ENCODE measurements around the gene ZMYND8.
"Not testable (repeated sequence)": the region's sequence is repeated elsewhere in the genome, so short reads cannot be mapped to it uniquely, and the experiment has no call there.

Gene ZMYND8

DNA sequence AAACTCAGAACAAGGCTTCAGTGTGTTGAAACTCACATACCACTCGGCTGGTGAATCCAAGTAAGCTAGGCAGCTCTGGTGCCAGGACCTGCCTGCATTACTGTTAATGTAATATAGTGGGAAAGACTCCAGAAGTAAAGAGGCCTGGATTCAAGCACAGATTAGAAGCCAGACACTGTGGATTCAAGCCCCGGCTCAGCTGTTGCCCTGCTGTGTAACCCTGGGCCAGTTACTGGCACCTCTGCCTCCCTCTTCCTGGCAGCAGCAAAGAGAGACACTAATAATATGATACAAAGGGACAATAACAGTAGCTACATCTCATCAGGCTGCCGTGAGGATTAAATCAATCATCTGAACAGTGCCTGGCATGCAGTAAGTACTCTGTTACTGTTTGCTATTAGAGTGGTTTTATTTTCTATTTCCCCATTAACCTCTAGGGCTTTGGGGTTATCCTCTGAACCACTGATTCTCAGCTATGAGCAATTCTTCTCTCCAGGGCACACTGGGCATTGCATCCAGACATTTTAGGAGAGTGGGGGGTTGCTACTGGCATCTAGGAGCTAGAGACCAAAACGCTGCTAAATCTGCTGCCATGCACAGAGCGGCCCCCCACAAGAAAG lies 92.9 kb downstream of the ZMYND8 start:
- ChIA-PET CTCF (interaction anchor here (0.6 kb wide), 1 partner anchor 18 kb away, joined by 3 read pairs; no protein-coding TSS in a partner anchor), POLR2A (no interaction called here)
- DNase-seq (ENCODE audit: extremely low spot score), result no peak

DNA sequence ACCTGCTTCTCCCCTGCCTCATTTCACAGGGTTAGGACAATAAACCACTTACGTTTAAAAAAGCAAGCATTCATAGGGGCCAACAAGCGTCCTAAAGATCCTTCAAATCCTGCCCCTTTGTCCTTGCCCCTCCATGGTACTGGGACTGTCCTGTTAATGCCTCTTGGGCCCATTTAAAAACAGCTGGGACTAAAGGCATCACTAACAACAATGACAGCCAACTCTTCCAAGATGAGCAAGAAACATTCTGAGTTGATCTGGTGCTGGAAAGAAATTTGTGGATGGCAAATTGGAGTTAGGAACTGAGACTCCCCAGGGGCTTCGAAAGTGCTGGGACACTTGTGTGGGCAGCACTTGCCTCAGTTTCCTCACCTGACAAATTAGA lies 93.4 kb downstream of the ZMYND8 start:
- CTCF ChIA-PET, result interaction anchor here (0.6 kb wide), 1 partner anchor 358 kb away, joined by 3 read pairs; no protein-coding TSS in a partner anchor
- no peak for TF ChIP-seq HDGF (IDR thresholded peaks at IDR 0.05; ENCODE audit: borderline replicate concordance)
- TF ChIP-seq ZNF384 (IDR thresholded peaks at IDR 0.05), result no peak
- POLR2A ChIA-PET, result no interaction called here
- DNase-seq (ENCODE audit: extremely low spot score), result no peak

More for the DNA sequence above, 92.9 kb downstream of the ZMYND8 start:
- TF ChIP-seq BHLHE40 (IDR thresholded peaks at IDR 0.05; ENCODE audit: borderline replicate concordance) (no peak), NFRKB (IDR thresholded peaks at IDR 0.05) (no peak), FOXA1 (IDR thresholded peaks at IDR 0.05) (no peak), ARNT (IDR thresholded peaks at IDR 0.05) (no peak), TARDBP (IDR thresholded peaks at IDR 0.05) (no peak), FOXK2 (IDR thresholded peaks at IDR 0.05) (no peak), ELF4 (IDR thresholded peaks at IDR 0.05) (no peak), CTBP1 (IDR thresholded peaks at IDR 0.05; ENCODE audit: borderline replicate concordance) (no peak), FOXM1 (IDR thresholded peaks at IDR 0.05; ENCODE audit: borderline replicate concordance) (no peak), SUZ12 (IDR thresholded peaks at IDR 0.05) (no peak), SP1 (IDR thresholded peaks at IDR 0.05) (no peak)
- TF ChIP-seq, protein P1, sequence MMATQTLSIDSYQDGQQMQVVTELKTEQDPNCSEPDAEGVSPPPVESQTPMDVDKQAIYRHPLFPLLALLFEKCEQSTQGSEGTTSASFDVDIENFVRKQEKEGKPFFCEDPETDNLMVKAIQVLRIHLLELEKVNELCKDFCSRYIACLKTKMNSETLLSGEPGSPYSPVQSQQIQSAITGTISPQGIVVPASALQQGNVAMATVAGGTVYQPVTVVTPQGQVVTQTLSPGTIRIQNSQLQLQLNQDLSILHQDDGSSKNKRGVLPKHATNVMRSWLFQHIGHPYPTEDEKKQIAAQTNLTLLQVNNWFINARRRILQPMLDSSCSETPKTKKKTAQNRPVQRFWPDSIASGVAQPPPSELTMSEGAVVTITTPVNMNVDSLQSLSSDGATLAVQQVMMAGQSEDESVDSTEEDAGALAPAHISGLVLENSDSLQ (IDR thresholded peaks at IDR 0.05), result no peak

DNA sequence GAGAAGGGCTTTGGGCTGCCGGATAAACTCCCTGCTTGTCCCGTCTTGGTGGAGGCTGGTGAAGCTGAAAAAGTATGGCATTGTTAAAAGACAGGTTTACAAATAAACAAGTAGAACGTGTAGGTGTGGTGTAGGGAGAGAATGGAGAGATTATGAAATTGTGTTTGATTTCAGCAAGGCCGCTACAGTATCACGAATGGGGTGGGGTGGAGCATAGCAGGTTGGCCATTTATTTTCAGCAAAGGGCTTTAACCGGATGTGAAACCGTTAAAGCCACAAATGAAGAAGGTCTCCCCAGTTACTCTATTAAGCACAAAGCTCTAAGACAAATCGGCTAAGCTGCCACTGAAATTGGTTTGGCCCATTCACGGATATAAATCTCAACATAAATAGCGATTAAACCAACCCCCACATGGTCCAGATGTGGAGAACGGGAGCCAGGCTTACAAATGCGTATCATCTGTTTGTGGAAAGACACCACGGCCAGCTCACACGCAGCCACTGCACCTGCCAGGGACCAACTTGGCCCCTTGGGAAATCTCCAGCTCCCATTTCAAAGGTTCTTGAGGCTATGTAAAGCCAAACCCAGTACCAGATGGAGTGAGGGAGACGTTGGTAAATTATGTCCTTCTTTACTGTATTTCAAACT lies 94.0 kb downstream of the ZMYND8 start:
- POLR2A ChIA-PET, result no interaction called here
- no peak for DNase-seq (ENCODE audit: extremely low spot score)
- no peak for TF ChIP-seq TARDBP (IDR thresholded peaks at IDR 0.05)
- CTCF ChIA-PET, result interaction anchor here (0.6 kb wide), 1 partner anchor 358 kb away, joined by 3 read pairs; no protein-coding TSS in a partner anchor

DNA sequence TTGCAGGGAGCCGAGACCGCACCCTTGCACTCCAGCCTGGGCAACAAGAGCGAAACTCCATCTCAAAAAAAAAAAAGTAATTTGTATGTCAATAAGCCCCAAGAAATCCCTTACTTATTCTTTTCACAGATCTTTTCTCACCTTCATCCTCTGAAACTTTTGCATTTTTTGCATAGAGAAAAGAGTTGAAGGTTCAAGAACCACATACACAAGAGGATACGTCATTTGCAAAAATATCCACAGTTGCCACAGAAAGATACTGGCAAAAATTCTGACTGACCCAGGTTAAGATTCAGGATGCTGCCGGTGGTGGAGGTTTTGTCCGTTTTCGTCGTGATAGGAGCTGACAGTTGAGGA lies 94.5 kb downstream of the ZMYND8 start:
- POLR2A ChIA-PET, result no interaction called here
- DNase-seq (ENCODE audit: extremely low spot score), result no peak
- CTCF ChIA-PET, result no interaction called here

DNA sequence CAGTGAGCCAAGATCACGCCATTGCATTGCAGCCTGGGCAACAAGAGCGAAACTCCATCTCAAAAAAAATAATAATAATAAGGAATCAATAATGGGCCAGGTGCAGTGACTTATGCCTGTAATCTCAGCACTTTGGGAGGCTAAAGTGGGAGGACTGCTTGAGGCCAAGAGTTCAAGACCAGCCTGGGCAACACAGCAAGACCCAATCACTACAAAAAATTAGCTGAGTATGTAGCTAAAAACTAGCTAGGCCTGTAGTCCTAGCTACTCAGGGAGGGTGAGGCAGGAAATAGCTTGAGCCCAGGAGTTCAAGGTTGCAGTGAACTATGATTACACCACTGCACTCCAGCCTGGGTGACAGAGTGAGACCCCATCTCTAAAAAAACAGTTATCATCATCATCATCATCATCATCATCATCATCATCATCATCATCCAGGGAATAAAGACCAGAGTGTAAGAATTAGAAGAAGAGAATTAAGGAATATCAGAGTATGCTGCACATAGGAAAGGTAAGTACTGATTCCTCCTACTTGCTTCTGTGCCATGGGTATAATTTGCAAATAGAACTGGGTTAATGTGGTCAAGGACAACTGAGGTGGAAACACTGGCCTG lies 95.2 kb downstream of the ZMYND8 start:
- POLR2A ChIA-PET; DNase-seq (ENCODE audit: extremely low spot score); CTCF ChIA-PET: not testable (repeated sequence)

More for the DNA sequence above, 94.5 kb downstream of the ZMYND8 start:
- TF ChIP-seq FOXK2 (IDR thresholded peaks at IDR 0.05), result no peak
- TF ChIP-seq ZNF384 (IDR thresholded peaks at IDR 0.05), result no peak
- no peak for TF ChIP-seq HDGF (IDR thresholded peaks at IDR 0.05; ENCODE audit: borderline replicate concordance)
- no peak for TF ChIP-seq FOXA1 (IDR thresholded peaks at IDR 0.05)
- TF ChIP-seq, protein P1 (IDR thresholded peaks at IDR 0.05), result no peak
- no peak for TF ChIP-seq SUZ12 (IDR thresholded peaks at IDR 0.05)
- no peak for TF ChIP-seq SP1 (IDR thresholded peaks at IDR 0.05)
- TF ChIP-seq ELF4 (IDR thresholded peaks at IDR 0.05), result no peak
- TF ChIP-seq FOXM1 (IDR thresholded peaks at IDR 0.05; ENCODE audit: borderline replicate concordance), result no peak
- no peak for TF ChIP-seq LEF1 (IDR thresholded peaks at IDR 0.05; ENCODE audit: borderline replicate concordance)
- TF ChIP-seq CTBP1 (IDR thresholded peaks at IDR 0.05; ENCODE audit: borderline replicate concordance), result no peak
- no peak for TF ChIP-seq NFRKB (IDR thresholded peaks at IDR 0.05)
- no peak for TF ChIP-seq L3MBTL2 (conservative IDR thresholded peaks at IDR 0.05)

DNA sequence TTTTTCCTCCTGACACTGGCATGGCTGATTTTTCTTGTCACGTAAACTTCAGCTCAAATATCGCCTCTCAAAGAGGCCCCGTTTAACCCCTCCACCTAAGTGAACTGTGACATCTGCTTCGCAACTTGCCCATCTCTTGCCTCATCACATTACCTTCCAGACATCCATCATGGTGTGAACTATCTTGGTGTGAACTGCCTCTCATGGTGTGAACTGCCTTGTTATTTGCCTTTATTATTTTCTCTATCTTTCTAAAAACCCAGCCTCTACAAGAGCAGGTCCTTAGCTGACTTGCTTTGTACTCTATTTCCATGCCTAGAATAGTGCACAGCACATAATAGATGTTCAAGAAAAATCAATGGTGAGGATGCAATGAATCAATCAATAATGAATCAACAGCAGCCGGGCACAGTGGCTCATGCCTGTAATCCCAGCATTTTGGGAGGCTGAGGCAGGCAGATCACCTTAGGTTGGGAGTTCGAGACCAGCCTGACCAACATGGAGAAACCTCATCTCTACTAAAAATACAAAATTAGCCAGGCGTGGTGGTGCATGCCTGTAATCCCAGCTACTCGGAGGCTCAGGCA lies 95.9 kb downstream of the ZMYND8 start:
- CTCF ChIA-PET; DNase-seq (ENCODE audit: extremely low spot score); POLR2A ChIA-PET: not testable (repeated sequence)

DNA sequence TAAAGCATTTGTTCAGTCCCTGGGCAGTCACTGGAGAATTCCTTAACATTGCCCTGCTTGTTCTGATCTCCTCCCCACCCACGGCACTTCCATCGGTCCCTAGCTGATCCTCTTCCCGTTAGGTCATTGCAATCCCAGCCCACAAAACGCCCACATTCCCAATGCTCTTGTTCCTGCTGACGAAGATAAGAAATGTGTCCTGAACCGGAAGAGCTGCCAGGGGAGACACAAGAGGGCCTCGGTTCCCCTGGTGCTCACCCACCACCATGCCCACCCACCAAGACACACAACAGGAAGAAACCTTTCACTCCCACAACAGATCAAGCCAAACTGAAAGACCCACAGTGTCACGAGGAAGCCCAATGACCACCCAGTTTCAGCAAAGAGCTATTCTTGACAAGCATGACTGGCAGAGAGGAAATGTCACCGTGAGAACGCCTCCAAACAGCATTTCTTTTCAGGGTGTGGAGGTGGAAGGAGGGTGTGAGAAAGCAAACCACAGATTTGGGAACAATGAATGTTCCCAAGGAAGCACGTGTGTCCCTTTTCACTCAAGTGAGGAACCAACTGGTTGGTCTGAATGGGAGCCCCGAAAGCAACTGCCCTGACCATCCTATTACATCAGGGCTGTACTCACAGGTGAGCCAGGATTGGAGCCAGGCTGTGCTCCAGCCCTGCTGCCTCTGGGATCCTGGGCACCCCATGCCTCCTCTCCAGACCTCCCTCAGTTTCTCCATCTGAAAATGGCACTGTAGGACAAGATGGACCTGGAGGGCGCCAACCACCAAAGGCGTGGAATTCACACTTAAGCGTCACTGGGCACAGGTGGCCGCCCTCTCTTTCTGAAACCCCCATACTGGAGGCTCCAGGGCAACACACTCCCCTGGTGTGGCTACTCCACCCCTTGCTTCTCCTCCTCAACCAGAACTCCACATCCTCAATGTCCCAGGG lies 97.5 kb downstream of the ZMYND8 start:
- DNase-seq (ENCODE audit: extremely low spot score), result no peak
- POLR2A ChIA-PET, result no interaction called here

More for the DNA sequence above, 97.5 kb downstream of the ZMYND8 start:
- TF ChIP-seq SUZ12 (IDR thresholded peaks at IDR 0.05) (no peak), BHLHE40 (IDR thresholded peaks at IDR 0.05; ENCODE audit: borderline replicate concordance) (no peak), SP1 (IDR thresholded peaks at IDR 0.05) (no peak), HDGF (IDR thresholded peaks at IDR 0.05; ENCODE audit: borderline replicate concordance) (no peak), CTBP1 (IDR thresholded peaks at IDR 0.05; ENCODE audit: borderline replicate concordance) (no peak), ARNT (IDR thresholded peaks at IDR 0.05) (no peak), NFRKB (IDR thresholded peaks at IDR 0.05) (no peak), FOXA1 (IDR thresholded peaks at IDR 0.05) (no peak), ELF4 (IDR thresholded peaks at IDR 0.05) (no peak), LEF1 (IDR thresholded peaks at IDR 0.05; ENCODE audit: borderline replicate concordance) (no peak), TARDBP (IDR thresholded peaks at IDR 0.05) (no peak), ZNF384 (IDR thresholded peaks at IDR 0.05) (no peak), L3MBTL2 (conservative IDR thresholded peaks at IDR 0.05) (no peak), FOXM1 (IDR thresholded peaks at IDR 0.05; ENCODE audit: borderline replicate concordance) (no peak), FOXK2 (IDR thresholded peaks at IDR 0.05) (no peak)
- TF ChIP-seq, protein P1 (IDR thresholded peaks at IDR 0.05), result no peak
- CTCF ChIA-PET, result no interaction called here
